HepG2 (cell line): ENCODE data around the gene PFKFB4. TPM values are rescaled to one million over a fixed set of nuclear protein-coding genes. Genes with fewer than 3 reads are reported as not detected.

Experiments
- AHR ChIP-seq: IDR thresholded peaks from 2 replicates; pipeline ENCODE4 v1.6.1; 2018; ENCODE audit warnings: missing genetic modification reagents, missing compliant biosample characterization
- DPF2 ChIP-seq: sonication (generic); formaldehyde crosslinking; IDR thresholded peaks from 2 replicates; pipeline ENCODE4 v1.4.0; 2020; ENCODE audit warnings: mild to moderate bottlenecking, low read depth, missing genetic modification reagents, borderline replicate concordance
- ELF3 ChIP-seq: IDR thresholded peaks from 2 replicates; pipeline ENCODE4 v1.6.1; 2016; ENCODE audit warnings: missing genetic modification reagents, missing compliant biosample characterization
- ERF ChIP-seq: IDR thresholded peaks from 2 replicates; pipeline ENCODE4 v1.6.1; 2018; ENCODE audit warnings: missing biosample characterization, missing genetic modification reagents
- HNF1B ChIP-seq: sonication (generic); formaldehyde crosslinking; IDR thresholded peaks from 2 replicates; pipeline ENCODE4 v1.5.1; 2020; ENCODE audit warnings: mild to moderate bottlenecking, moderate library complexity, missing genetic modification reagents
- HNRNPL ChIP-seq: fragments of 200-400 bp; formaldehyde crosslinking; IDR thresholded peaks from 2 replicates; pipeline ENCODE4 v1.6.1; 2017; ENCODE audit warnings: mild to moderate bottlenecking, low read depth, low read length
- KDM3A ChIP-seq: IDR thresholded peaks from 2 replicates; pipeline ENCODE4 v1.6.1; 2018; ENCODE audit warnings: low read depth, missing compliant biosample characterization
- KLF11 ChIP-seq: IDR thresholded peaks from 2 replicates; pipeline ENCODE4 v1.6.1; 2016; ENCODE audit warnings: missing compliant biosample characterization
- MTERF4 ChIP-seq: sonication (generic); formaldehyde crosslinking; IDR thresholded peaks from 2 replicates; pipeline ENCODE4 v1.8.0; 2023; ENCODE audit warnings: mild to moderate bottlenecking, missing genetic modification reagents
- NFIB ChIP-seq: sonication (generic); formaldehyde crosslinking; IDR thresholded peaks from 2 replicates; pipeline ENCODE4 v1.9.0; 2021; ENCODE audit warnings: missing genetic modification reagents, mild to moderate bottlenecking, borderline replicate concordance
- RAD21 ChIP-seq: fragments of 450-650 bp; formaldehyde crosslinking; IDR thresholded peaks from 2 replicates; pipeline ENCODE4 v1.5.0; 2020; ENCODE audit warnings: mild to moderate bottlenecking
- SRY ChIP-seq: sonication (generic); formaldehyde crosslinking; IDR thresholded peaks from 2 replicates; pipeline ENCODE4 v1.8.0; 2022; ENCODE audit warnings: mild to moderate bottlenecking, missing genetic modification reagents
- STAG1 ChIP-seq: sonication (generic); formaldehyde crosslinking; IDR thresholded peaks from 2 replicates; pipeline ENCODE4 v1.4.0; 2020; ENCODE audit warnings: missing genetic modification reagents
- STAT6 ChIP-seq: sonication (generic); formaldehyde crosslinking; IDR thresholded peaks from 2 replicates; pipeline ENCODE4 v1.4.0; 2020; ENCODE audit warnings: missing genetic modification reagents, mild to moderate bottlenecking, borderline replicate concordance
- TBX3 ChIP-seq: fragments of 450-650 bp; IDR thresholded peaks from 2 replicates; pipeline ENCODE4 v1.6.1; 2017; ENCODE audit warnings: antibody characterized with exemption, mild to moderate bottlenecking, inconsistent platforms, borderline replicate concordance
- ZNF10 ChIP-seq: sonication (generic); formaldehyde crosslinking; IDR thresholded peaks from 2 replicates; pipeline ENCODE4 v1.4.0; 2020; ENCODE audit warnings: mild to moderate bottlenecking, low read depth, missing genetic modification reagents, borderline replicate concordance
- ZNF335 ChIP-seq: sonication (generic); formaldehyde crosslinking; IDR thresholded peaks from 2 replicates; pipeline ENCODE4 v1.4.0; 2020; ENCODE audit warnings: missing genetic modification reagents
- ZNF639 ChIP-seq: conservative IDR thresholded peaks from 2 replicates; pipeline ENCODE4 v1.6.1; 2018; ENCODE audit warnings: missing genetic modification reagents
- ZNF780A ChIP-seq: sonication (generic); formaldehyde crosslinking; IDR thresholded peaks from 2 replicates; pipeline ENCODE4 v1.8.0; 2022; ENCODE audit warnings: mild to moderate bottlenecking, missing genetic modification reagents, moderate library complexity
- ZNF790 ChIP-seq: sonication (generic); formaldehyde crosslinking; IDR thresholded peaks from 2 replicates; pipeline ENCODE4 v1.8.0; 2022; ENCODE audit warnings: missing genetic modification reagents, mild to moderate bottlenecking, borderline replicate concordance
- ZNF878 ChIP-seq: sonication (generic); formaldehyde crosslinking; IDR thresholded peaks from 2 replicates; pipeline ENCODE4 v1.8.1; 2023; ENCODE audit warnings: mild to moderate bottlenecking, missing genetic modification reagents, moderate library complexity
- ZSCAN9 ChIP-seq: IDR thresholded peaks from 2 replicates; pipeline ENCODE4 v1.6.1; 2016; ENCODE audit warnings: borderline replicate concordance
- polyA plus RNA-seq, 8 experiments: library from polyadenylated mRNA; depleted of rRNA in 3 of 8; stranded (reverse) in 7 of 8; unstranded in 1 of 8; fragments of >200 nt; fragmentation: Illumina TruSeq in 4 of 8; extraction: Trizol in 4 of 8; gene quantifications; 2 replicates each; pipeline versions ENCODE4 v1.2.1 to v1.2.3, GENCODE V29; 2011 to 2016; ENCODE audit warnings: low read depth in 4 of 8, missing spikeins in 1 of 8, mixed read lengths in 1 of 8; ENCODE audit not compliant: insufficient read depth in 1 of 8
- total RNA-seq, 5 experiments: library from RNA; depleted of rRNA; stranded (reverse); fragments of >200 nt; fragmentation: Illumina TruSeq; extraction: Trizol; gene quantifications; 2 replicates each; pipeline ENCODE4 v1.2.3, GENCODE V29; 2016; ENCODE audit warnings: low read depth in 1 of 5
- TF ChIP-seq, protein P1 (sequence below): IDR thresholded peaks from 2 replicates; pipeline ENCODE4 v1.6.1; 2016; ENCODE audit warnings: mild to moderate bottlenecking, missing biosample characterization, missing genetic modification reagents

Gene PFKFB4
- total and polyA plus RNA-seq, 2 of the 13 experiments (the other 11 are each of a cell fraction or from before 2014, with no cell fraction given) = 7.1 to 103 TPM

- TF ChIP-seq ZNF639 (CRISPR knock-in tag) = no peak
- no peak for TF ChIP-seq DPF2 (CRISPR knock-in tag)
- 0 out of 2 replicates have a peak, but pooled peaks have one; percentile 57 for TF ChIP-seq KLF11 (CRISPR knock-in tag)
- TF ChIP-seq ERF = peak; percentile 58; the same call in 1 of the 2 replicates
- TF ChIP-seq SRY (CRISPR knock-in tag) = no peak
- TF ChIP-seq NFIB (CRISPR knock-in tag) = no peak
- 0 out of 2 replicates have a peak, but pooled peaks have one; percentile 78 for TF ChIP-seq ZNF335 (CRISPR knock-in tag)
- 0 out of 2 replicates have a peak, but pooled peaks have one; percentile 31 for TF ChIP-seq KDM3A (CRISPR knock-in tag)
- 0 out of 2 replicates have a peak, but pooled peaks have one; percentile 51 for TF ChIP-seq HNF1B (CRISPR knock-in tag)
- peak; percentile 31; the same call in 1 of the 2 replicates for TF ChIP-seq ZSCAN9
- no peak for TF ChIP-seq MTERF4 (CRISPR knock-in tag)
- TF ChIP-seq ZNF10 (CRISPR knock-in tag) = no peak
- TF ChIP-seq, protein P1, sequence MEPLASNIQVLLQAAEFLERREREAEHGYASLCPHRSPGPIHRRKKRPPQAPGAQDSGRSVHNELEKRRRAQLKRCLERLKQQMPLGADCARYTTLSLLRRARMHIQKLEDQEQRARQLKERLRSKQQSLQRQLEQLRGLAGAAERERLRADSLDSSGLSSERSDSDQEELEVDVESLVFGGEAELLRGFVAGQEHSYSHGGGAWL (CRISPR knock-in tag) = peak; percentile 59; the same call in 1 of the 2 replicates
- TF ChIP-seq ELF3 = 0 out of 2 replicates have a peak, but pooled peaks have one; percentile 27
- peak; percentile 95 for TF ChIP-seq RAD21 (CRISPR knock-in tag)
- no peak for TF ChIP-seq ZNF878 (CRISPR knock-in tag)
- TF ChIP-seq TBX3 = no peak
- TF ChIP-seq HNRNPL = no peak
- TF ChIP-seq STAG1 = peak; percentile 98
- TF ChIP-seq ZNF790 (CRISPR knock-in tag) = no peak
- no peak for TF ChIP-seq ZNF780A (CRISPR knock-in tag)
- no peak for TF ChIP-seq AHR (CRISPR knock-in tag)
- no peak; the same call in 1 of the 2 replicates for TF ChIP-seq STAT6
Measured at GRCh38 chr3:48507256-48508061, 49.1 kb downstream of the PFKFB4 start (continued).
